ENCODE results near the gene TRIM13.

- no peak for TF ChIP-seq MYC (IDR thresholded peaks at IDR 0.05; ENCODE audit: low read depth, low read length)
- TF ChIP-seq, protein P1, sequence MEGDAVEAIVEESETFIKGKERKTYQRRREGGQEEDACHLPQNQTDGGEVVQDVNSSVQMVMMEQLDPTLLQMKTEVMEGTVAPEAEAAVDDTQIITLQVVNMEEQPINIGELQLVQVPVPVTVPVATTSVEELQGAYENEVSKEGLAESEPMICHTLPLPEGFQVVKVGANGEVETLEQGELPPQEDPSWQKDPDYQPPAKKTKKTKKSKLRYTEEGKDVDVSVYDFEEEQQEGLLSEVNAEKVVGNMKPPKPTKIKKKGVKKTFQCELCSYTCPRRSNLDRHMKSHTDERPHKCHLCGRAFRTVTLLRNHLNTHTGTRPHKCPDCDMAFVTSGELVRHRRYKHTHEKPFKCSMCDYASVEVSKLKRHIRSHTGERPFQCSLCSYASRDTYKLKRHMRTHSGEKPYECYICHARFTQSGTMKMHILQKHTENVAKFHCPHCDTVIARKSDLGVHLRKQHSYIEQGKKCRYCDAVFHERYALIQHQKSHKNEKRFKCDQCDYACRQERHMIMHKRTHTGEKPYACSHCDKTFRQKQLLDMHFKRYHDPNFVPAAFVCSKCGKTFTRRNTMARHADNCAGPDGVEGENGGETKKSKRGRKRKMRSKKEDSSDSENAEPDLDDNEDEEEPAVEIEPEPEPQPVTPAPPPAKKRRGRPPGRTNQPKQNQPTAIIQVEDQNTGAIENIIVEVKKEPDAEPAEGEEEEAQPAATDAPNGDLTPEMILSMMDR (IDR thresholded peaks at IDR 0.05; ENCODE audit: low read depth, low read length): no peak
These were observed 18.9 kb downstream of the TRIM13 start for GRCh38 chr13:50015750-50016149.

All from NB4 (cell line).